Glutamatergic neuron (in vitro differentiated cells): ENCODE results near the gene CBFA2T3. TPM values are rescaled to one million over a fixed set of nuclear protein-coding genes. Genes with fewer than 3 reads are reported as not detected.

Experiments
- DNase-seq: peaks from one replicate; pipeline ENCODE4 v3.0.0; 2022
- H3K27ac Mint-ChIP-seq: one replicate; pipeline ENCODE4 v1.8.0; 2020; ENCODE audit warnings: mild to moderate bottlenecking, mixed read lengths, inconsistent platforms; ENCODE audit not compliant: unreplicated experiment
- H3K27me3 Mint-ChIP-seq: one replicate; pipeline ENCODE4 v1.8.0; 2020; ENCODE audit warnings: mild to moderate bottlenecking, moderate library complexity, mixed read lengths, inconsistent platforms; ENCODE audit not compliant: unreplicated experiment
- H3K36me3 Mint-ChIP-seq: one replicate; pipeline ENCODE4 v1.8.0; 2020; ENCODE audit warnings: mild to moderate bottlenecking, mixed read lengths, inconsistent platforms; ENCODE audit not compliant: unreplicated experiment
- H3K4me1 Mint-ChIP-seq: one replicate; pipeline ENCODE4 v1.8.0; 2020; ENCODE audit warnings: mild to moderate bottlenecking, low read depth, mixed read lengths, inconsistent platforms; ENCODE audit not compliant: unreplicated experiment
- H3K4me3 Mint-ChIP-seq: one replicate; pipeline ENCODE4 v1.8.0; 2020; ENCODE audit warnings: mild to moderate bottlenecking, mixed read lengths, inconsistent platforms; ENCODE audit not compliant: unreplicated experiment
- H3K9me3 Mint-ChIP-seq: one replicate; pipeline ENCODE4 v1.8.0; 2020; ENCODE audit warnings: mild to moderate bottlenecking, moderate library complexity, mixed read lengths, inconsistent platforms; ENCODE audit not compliant: unreplicated experiment
- CTCF ChIP-seq: fragments of 200-600 bp; sonication (generic); IDR thresholded peaks from one replicate; pipeline ENCODE4 v1.5.0; 2021; ENCODE audit not compliant: partially characterized antibody, unreplicated experiment
- total RNA-seq: library from RNA; stranded (reverse); fragmentation: NEBNext Ultra II Directional; extraction: Animal tissue kit (Norgen Biotek cat#: 25700); gene quantifications from one replicate; pipeline ENCODE4 v1.2.1, GENCODE V29; 2021; ENCODE audit not compliant: unreplicated experiment

Gene CBFA2T3
- total RNA-seq, 1 donor from 2014 or later: 126 TPM

DNA sequence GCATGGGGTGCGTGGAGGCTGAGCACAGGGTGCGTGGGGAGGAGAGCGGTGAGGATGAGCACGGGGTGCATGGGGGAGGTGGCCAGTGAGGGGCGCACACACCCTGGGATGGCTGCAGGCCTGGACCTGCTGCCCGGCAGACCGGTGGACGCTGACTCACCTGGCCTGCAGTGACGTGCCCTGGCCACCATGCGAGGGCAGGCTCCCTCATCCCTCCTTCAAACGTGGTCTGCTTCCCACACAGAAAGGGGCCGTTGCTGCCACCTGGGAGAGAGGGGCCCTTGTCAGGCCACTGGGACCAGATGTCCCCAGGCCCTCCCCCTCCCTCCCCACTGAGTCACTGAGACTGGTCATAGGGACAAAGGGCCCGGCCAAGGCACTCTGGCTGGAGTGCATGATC is 145.2 kb downstream of the CBFA2T3 start:
- no peak for TF ChIP-seq CTCF
- Mint-ChIP-seq H3K4me1 (no peaks in the 10 kb centered on the region), H3K36me3 (no peaks in the 10 kb centered on the region), H3K27me3 (peaks cover 2% of the 10 kb centered on the region), H3K4me3 (no peak overlapping the region), H3K9me3 (peaks cover 1% of the 10 kb centered on the region), H3K27ac (no peak overlapping the region)
- DNase-seq: no peak

- no peaks in the 10 kb centered on the region for H3K36me3 Mint-ChIP-seq
- H3K4me3 Mint-ChIP-seq: no peak overlapping the region
- no peak overlapping the region for H3K27ac Mint-ChIP-seq
- no peak for TF ChIP-seq CTCF
- H3K4me1 Mint-ChIP-seq: no peaks in the 10 kb centered on the region
- peaks cover 2% of the 10 kb centered on the region for H3K9me3 Mint-ChIP-seq
- DNase-seq: no peak
- peaks cover 2% of the 10 kb centered on the region for H3K27me3 Mint-ChIP-seq
Observed at GRCh38 chr16:88830783-88831182, 146.2 kb downstream of the CBFA2T3 start.

DNA sequence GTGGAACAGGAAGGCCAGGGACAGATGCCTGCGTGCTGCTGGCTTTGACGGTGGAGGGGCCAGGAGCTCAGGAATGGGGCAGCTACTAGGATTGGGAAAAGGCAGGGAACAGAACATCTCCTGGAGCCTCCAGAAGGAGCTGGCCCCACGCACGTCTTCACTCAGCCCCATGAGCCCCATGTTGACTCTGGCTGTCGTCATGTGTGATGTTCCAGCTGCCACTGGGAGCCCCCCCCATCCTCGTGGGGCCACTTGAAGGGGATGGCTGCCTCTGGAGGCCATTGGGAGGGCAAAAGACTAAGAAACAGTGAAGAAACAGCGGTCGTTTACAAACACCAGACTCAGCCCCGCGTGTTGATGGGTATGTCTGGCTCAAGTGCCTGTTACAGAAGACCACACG is 146.7 kb downstream of the CBFA2T3 start:
- Mint-ChIP-seq H3K36me3 (no peaks in the 10 kb centered on the region), H3K4me1 (no peaks in the 10 kb centered on the region), H3K4me3 (no peak overlapping the region), H3K9me3 (peaks cover 3% of the 10 kb centered on the region), H3K27me3 (peaks cover 2% of the 10 kb centered on the region), H3K27ac (no peak overlapping the region)
- no peak for TF ChIP-seq CTCF
- DNase-seq: no peak

DNA sequence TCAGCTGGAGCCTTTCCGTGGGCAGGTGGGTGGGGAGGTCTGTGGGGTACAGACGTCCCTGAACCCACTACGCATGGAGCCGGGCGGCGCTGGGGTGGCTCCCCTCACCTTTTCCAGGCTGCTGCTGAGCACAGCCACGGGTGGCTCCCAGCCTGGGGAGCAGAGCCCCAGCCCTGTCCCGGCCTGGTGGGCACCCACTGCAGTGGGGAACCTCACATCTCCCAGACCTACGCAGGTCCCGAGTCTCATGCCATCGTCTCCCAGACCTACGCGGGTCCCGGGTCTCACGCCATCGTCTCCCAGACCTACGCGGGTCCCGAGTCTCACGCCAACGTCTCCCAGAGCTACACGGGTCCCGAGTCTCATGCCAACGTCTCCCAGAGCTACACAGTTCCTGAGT is 148.3 kb downstream of the CBFA2T3 start:
- TF ChIP-seq CTCF: no peak
- Mint-ChIP-seq H3K27ac (no peak overlapping the region), H3K36me3 (no peaks in the 10 kb centered on the region), H3K27me3 (peaks cover 2% of the 10 kb centered on the region), H3K4me3 (no peak overlapping the region), H3K9me3 (peaks cover 1% of the 10 kb centered on the region), H3K4me1 (no peaks in the 10 kb centered on the region)
- DNase-seq: no peak

DNA sequence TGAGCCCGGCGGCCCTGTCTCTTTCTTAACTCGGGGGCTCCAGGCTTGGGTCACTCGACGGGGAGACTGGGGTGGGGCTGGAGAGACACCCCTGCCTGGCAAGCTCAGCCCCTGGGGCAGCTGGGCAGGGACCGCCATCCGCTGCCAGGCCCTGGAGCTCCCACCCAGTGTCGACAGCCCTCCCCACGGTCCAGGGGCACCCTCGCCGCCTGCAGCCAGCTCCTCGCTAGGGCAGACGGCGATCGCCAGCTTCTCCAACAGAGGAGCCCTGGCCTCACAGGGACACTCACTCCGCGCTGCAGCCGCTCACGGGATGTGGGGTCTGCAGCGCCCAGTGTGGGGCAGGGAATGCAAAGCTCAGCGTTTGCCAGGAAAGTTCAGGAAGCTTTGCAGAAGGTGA is 149.3 kb downstream of the CBFA2T3 start:
- peaks cover 1% of the 10 kb centered on the region for H3K9me3 Mint-ChIP-seq
- H3K4me1 Mint-ChIP-seq: no peaks in the 10 kb centered on the region
- no peak overlapping the region for H3K27ac Mint-ChIP-seq
- H3K4me3 Mint-ChIP-seq: no peak overlapping the region
- no peak for TF ChIP-seq CTCF
- no peak for DNase-seq
- no peaks in the 10 kb centered on the region for H3K36me3 Mint-ChIP-seq
- H3K27me3 Mint-ChIP-seq: peaks cover 5% of the 10 kb centered on the region
